ENCODE results near the gene CHURC1.

CHURC1 gene

GRCh38 chr14:64939817-64940190, 25.5 kb downstream of the CHURC1 start:
- no peak for DNase-seq
- no peak overlapping the region for H3K4me3 ChIP-seq (ENCODE audit: low read depth, low read length)
- no peaks in the 10 kb centered on the region for H3K36me3 ChIP-seq (replicated peaks)
- TF ChIP-seq CTCF (IDR thresholded peaks at IDR 0.05; ENCODE audit: low read depth, low read length, missing control alignments) = no peak
- in situ Hi-C loops (cut with HindIII; ENCODE audit: low pct_ligation_motif_present, low sequenced_read_pairs) = no loop called here
- no peaks in the 10 kb centered on the region for H3K27me3 ChIP-seq (replicated peaks)
- no peak overlapping the region for H3K27ac ChIP-seq

- in situ Hi-C loops (cut with HindIII; ENCODE audit: low pct_ligation_motif_present, low sequenced_read_pairs) = no loop called here
- Histone ChIP-seq H3K27ac (no peak overlapping the region), H3K36me3 (replicated peaks) (no peaks in the 10 kb centered on the region), H3K4me3 (ENCODE audit: low read depth, low read length) (no peak overlapping the region), H3K27me3 (replicated peaks) (no peaks in the 10 kb centered on the region)
- no peak for TF ChIP-seq CTCF (IDR thresholded peaks at IDR 0.05; ENCODE audit: low read depth, low read length, missing control alignments)
- no peak for DNase-seq
These were observed 26.2 kb downstream of the CHURC1 start for GRCh38 chr14:64940336-64940910.

GRCh38 chr14:64942531-64943111, 28.4 kb downstream of the CHURC1 start, which contains the start of gene GPX2:
Gene GPX2, minus strand, starts transcription at chr14:64942745. Its CDS starts 19 bp downstream, at chr14:64942726.
- no peak for TF ChIP-seq CTCF (IDR thresholded peaks at IDR 0.05; ENCODE audit: low read depth, low read length, missing control alignments)
- no peak within 1 kb of the TSS for H3K4me3 ChIP-seq (ENCODE audit: low read depth, low read length)
- H3K27ac ChIP-seq = no peak within 1 kb of the TSS

GRCh38 chr14:64943556-64943955, 29.3 kb downstream of the CHURC1 start:
- in situ Hi-C loops (cut with HindIII; ENCODE audit: low pct_ligation_motif_present, low sequenced_read_pairs) = no loop called here
- no peak for TF ChIP-seq CTCF (IDR thresholded peaks at IDR 0.05; ENCODE audit: low read depth, low read length, missing control alignments)
- Histone ChIP-seq H3K4me3 (ENCODE audit: low read depth, low read length) (no peak overlapping the region), H3K27ac (no peak overlapping the region), H3K27me3 (replicated peaks) (no peaks in the 10 kb centered on the region), H3K36me3 (replicated peaks) (no peaks in the 10 kb centered on the region)
- DNase-seq = no peak

More at GRCh38 chr14:64942531-64943111, 28.4 kb downstream of the CHURC1 start, which contains the start of gene GPX2:
- Histone ChIP-seq H3K36me3 (replicated peaks) (no peaks in the 10 kb centered on the region), H3K27me3 (replicated peaks) (no peaks in the 10 kb centered on the region)
- in situ Hi-C loops (cut with HindIII; ENCODE audit: low pct_ligation_motif_present, low sequenced_read_pairs) = no loop called here
- no peak for DNase-seq

- in situ Hi-C loops (cut with HindIII; ENCODE audit: low pct_ligation_motif_present, low sequenced_read_pairs) = no loop called here
- TF ChIP-seq CTCF (IDR thresholded peaks at IDR 0.05; ENCODE audit: low read depth, low read length, missing control alignments) = no peak
- DNase-seq = no peak
- H3K4me3 ChIP-seq (ENCODE audit: low read depth, low read length) = no peak overlapping the region
- H3K36me3 ChIP-seq (replicated peaks) = no peaks in the 10 kb centered on the region
- H3K27ac ChIP-seq = no peak overlapping the region
- no peaks in the 10 kb centered on the region for H3K27me3 ChIP-seq (replicated peaks)
These were observed 29.8 kb downstream of the CHURC1 start for GRCh38 chr14:64944041-64944440.

- H3K27ac ChIP-seq = no peak overlapping the region
- no peaks in the 10 kb centered on the region for H3K36me3 ChIP-seq (replicated peaks)
- H3K4me3 ChIP-seq (ENCODE audit: low read depth, low read length) = no peak overlapping the region
- TF ChIP-seq CTCF (IDR thresholded peaks at IDR 0.05; ENCODE audit: low read depth, low read length, missing control alignments) = no peak
- no peak for DNase-seq
- in situ Hi-C loops (cut with HindIII; ENCODE audit: low pct_ligation_motif_present, low sequenced_read_pairs) = no loop called here
- no peaks in the 10 kb centered on the region for H3K27me3 ChIP-seq (replicated peaks)
These were observed 30.6 kb downstream of the CHURC1 start for GRCh38 chr14:64944861-64945260.

Data from brain microvascular endothelial cell (primary cell).